ENCODE data around the gene GCDH.

Gene GCDH

DNA sequence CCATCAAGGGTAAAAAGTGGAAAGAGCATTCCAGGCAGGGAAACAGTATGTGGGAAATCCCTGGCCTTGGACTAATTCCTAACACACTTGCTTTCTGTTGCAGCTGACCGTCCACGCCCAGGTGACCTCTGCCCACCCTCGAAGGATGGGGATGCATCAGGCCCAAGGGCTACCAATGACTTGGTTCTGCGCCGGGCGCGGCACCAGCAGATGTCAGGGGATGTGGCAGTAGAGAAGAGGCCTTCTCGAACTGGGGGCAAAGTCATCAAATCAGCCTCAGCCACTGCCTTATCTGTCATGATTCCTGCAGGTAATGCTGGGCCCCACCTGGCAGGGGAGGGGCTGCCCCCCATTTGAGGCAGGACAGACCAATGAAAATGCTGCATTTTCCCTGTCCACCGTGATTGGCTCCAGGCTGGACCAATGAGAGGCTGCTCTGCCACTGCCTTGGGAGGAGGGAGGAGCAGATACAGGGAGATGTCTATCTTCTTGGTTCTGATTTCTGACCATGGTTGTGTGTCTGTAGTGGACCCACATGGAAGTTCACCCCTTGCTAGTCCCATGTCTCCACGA lies 22.3 kb upstream of the GCDH start:
- in situ Hi-C loops (cut with HindIII; ENCODE audit: low pct_ligation_motif_present, low pct_unique_long_range_greater_than_20kb, low sequenced_read_pairs) = no loop called here
- DNase-seq = no peak

DNA sequence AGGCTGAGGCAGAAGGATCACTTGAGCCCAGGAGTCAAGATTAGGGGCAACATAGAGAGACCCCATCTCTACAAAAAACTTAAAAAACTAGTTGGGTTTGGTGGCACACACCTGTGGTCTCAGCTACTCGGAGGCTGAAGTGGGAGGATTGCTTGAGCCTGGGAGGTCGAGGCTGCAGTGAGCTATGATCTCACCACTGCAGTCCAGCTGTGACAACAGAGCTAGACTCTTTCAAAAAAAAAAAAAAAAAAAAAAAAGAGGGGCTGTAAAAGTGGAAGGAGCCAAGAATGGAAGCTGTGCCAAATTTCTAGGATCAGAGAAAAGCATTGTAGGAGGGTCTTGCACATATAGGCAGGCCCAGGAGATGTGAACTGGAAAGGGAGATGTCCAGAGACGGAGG lies 19.3 kb upstream of the GCDH start:
- in situ Hi-C loops (cut with HindIII; ENCODE audit: low pct_ligation_motif_present, low pct_unique_long_range_greater_than_20kb, low sequenced_read_pairs) = no loop called here
- DNase-seq = no peak

DNA sequence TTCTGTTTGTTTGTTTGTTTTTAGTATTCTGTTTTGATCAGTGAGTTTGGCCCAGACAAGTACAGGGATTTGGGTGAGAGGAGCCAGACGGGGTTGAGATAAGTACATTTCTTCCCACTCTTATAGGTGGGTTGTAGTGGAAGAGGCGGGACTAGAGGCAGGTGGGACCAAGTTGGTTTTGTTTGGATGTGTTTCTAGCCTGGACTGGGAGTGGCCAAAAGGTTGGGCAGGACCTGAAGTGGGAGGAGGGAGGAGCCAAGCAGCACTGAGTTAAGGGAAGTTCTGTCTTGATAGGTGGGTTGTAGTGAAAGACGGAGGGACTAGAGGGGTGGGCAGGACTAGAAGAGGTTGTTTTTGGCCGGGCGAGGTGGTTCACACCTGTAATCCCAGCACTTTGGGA lies 18.7 kb upstream of the GCDH start:
- in situ Hi-C loops (cut with HindIII; ENCODE audit: low pct_ligation_motif_present, low pct_unique_long_range_greater_than_20kb, low sequenced_read_pairs) = no loop called here
- DNase-seq = no peak

DNA sequence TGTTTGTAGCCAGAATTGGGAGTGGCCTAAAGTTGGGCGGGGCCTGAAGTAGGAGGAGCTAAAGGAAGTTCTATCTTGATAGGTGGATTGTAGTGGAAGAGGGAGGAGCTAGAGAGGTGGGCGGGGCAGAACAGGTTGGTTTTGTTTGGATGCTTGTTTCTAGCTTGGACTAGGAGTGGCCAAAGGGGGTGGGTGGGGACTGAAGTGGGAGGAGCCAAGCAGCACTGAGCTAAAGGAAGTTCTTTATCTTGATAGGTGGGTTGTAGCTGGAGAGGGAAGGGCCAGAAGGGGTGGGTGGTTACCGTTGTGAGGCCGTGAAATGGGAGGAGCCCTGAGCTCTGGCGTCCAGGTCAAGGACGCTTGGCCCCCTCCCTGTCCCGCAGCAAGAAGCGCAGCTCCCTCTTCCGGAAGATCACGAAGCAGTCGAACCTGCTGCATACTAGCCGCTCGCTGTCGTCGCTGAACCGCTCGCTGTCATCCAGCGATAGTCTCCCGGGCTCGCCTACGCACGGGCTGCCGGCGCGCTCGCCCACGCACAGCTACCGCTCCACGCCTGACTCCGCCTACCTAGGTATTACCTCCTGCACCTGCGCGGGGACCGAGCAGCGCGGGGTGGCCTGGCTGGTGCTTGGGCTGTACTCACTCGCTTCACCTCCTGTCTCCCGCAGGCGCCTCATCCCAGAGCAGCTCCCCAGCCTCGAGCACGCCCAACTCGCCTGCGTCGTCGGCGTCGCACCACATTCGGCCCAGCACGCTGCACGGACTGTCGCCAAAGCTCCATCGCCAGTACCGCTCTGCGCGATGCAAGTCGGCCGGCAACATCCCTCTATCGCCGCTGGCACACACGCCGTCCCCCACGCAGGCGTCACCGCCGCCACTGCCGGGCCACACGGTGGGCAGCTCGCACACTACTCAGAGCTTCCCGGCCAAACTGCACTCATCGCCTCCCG lies 17.7 kb upstream of the GCDH start:
- in situ Hi-C loops (cut with HindIII; ENCODE audit: low pct_ligation_motif_present, low pct_unique_long_range_greater_than_20kb, low sequenced_read_pairs) = no loop called here
- DNase-seq = peak; percentile 72

DNA sequence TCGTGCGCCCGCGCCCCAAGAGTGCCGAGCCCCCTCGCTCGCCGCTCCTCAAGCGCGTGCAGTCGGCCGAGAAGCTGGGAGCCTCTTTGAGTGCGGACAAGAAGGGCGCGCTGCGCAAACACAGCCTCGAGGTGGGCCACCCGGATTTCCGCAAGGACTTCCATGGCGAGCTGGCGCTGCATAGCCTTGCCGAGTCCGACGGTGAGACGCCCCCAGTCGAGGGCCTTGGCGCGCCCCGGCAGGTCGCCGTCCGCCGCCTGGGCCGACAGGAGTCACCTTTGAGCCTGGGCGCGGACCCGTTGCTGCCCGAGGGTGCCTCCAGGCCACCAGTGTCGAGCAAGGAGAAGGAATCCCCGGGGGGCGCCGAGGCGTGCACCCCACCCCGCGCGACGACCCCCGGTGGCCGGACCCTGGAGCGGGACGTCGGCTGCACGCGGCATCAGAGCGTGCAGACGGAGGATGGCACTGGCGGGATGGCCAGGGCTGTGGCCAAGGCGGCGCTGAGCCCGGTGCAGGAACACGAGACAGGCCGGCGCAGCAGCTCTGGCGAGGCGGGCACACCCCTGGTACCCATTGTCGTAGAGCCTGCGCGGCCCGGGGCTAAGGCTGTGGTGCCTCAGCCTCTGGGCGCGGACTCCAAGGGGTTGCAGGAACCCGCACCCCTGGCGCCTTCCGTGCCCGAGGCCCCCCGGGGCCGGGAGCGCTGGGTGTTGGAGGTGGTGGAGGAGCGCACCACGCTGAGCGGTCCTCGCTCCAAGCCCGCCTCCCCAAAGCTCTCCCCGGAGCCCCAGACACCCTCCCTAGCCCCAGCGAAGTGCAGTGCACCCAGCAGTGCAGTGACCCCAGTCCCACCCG lies 16.8 kb upstream of the GCDH start:
- DNase-seq = no peak
- in situ Hi-C loops (cut with HindIII; ENCODE audit: low pct_ligation_motif_present, low pct_unique_long_range_greater_than_20kb, low sequenced_read_pairs) = no loop called here

DNA sequence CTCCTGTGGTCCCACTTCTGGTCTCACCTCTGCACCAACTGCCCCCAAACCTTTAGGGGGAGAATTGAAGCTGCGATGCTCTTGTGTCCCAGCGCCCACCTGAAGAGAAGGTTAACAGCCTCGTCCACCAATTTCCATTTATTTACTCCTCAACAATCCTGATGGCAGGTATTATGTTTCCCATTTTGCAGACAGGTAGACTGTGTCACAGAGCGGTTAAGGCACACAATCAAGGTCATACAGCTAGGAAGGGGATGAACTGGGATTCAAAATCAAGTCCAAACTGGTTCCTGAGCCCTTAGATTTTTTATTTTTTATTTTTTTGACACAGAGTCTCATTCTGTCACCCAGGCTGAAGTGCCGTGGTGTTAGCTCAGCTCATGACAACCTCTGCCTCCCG lies 15.9 kb upstream of the GCDH start:
- in situ Hi-C loops (cut with HindIII; ENCODE audit: low pct_ligation_motif_present, low pct_unique_long_range_greater_than_20kb, low sequenced_read_pairs) = no loop called here
- DNase-seq = no peak

DNA sequence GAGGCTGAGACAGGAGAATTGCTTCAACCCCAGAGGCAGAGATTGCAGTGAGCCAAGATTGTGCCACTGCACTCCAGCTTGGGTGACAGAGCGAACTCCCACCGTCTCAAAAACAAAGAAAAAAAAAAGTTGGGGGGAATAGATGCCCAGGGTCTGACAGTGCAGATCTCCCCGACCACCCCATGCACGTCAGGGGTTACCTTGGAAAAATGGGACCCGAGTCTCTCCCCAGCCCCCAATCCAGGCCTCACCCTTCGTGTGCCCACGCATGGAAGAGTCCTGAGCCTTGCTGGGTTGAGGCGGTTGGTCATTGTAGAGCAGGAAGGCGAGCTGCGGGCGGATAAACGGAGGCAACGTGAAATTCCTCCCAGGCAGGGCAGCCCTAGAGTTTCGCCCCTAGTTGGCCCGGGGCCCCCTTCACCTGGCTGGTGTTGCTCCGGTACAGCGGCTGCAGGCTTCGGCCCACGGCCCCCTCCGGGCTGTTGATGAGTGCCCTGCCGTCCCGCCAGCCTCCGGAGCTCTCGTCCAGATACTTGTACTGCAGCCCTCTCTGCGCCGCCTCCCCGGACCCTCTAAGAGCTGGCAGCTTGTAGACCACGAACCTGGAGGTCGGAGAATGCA lies 10.3 kb upstream of the GCDH start:
- no peak for DNase-seq
- in situ Hi-C loops (cut with HindIII; ENCODE audit: low pct_ligation_motif_present, low pct_unique_long_range_greater_than_20kb, low sequenced_read_pairs) = no loop called here

DNA sequence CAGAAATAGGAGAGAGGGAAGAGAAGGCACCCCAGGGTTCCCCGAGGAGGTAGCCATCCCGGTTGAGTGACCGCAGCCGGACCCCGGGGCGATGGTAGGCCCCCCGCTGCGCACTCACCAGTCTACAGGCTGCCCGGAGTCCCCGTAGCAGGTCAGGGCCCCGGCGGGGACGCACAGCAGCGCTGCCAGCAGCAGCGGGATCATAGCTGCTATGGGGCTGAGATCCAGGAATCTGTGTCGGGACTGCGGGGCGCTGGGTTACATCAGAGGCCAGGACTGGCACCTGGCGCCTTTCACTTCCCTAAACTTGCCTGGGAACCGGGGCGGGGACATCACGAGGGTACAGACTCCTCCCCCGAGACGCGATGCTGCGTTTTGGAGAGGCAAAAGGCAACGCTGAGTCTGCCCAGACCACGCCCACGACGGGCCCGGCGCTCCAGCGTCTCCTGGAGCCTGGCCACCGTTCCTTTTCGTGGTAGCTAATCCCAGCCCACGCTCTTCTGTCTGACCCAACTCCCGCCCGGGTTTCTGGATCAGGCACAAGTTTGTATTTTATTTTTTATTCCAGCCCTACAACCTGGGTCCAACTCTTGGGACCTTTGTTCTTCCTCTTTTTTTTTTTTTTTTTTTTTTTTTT lies 9.7 kb upstream of the GCDH start, which contains the start of gene DNASE2:
Gene DNASE2 (minus strand): TSS at position 278 of the 637 bp plus-strand sequence. CDS start 74 bp downstream, at position 204.
- DNase-seq = peak; percentile 92
- in situ Hi-C loops (cut with HindIII; ENCODE audit: low pct_ligation_motif_present, low pct_unique_long_range_greater_than_20kb, low sequenced_read_pairs) = no loop called here

DNA sequence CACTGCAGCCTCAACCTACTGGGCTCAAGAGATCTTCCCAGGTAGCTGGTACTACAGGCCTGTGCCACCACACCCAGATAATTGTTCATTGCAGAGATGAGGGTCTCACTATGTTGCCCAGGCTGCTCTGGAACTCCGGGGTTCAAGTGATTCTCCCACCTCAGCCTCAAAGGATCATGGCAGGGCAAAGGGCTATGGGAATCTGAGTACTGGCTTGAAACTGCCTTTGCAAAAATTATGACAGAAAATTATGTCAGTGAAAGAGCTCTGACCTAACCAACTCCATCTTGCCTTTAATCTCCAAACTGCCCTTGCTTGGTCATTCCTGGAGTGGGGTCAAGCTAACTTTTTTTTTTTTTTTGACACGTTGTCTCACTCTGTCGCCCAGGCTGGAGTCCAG lies 8.4 kb upstream of the GCDH start:
- no peak for DNase-seq
- in situ Hi-C loops (cut with HindIII; ENCODE audit: low pct_ligation_motif_present, low pct_unique_long_range_greater_than_20kb, low sequenced_read_pairs) = no loop called here

DNA sequence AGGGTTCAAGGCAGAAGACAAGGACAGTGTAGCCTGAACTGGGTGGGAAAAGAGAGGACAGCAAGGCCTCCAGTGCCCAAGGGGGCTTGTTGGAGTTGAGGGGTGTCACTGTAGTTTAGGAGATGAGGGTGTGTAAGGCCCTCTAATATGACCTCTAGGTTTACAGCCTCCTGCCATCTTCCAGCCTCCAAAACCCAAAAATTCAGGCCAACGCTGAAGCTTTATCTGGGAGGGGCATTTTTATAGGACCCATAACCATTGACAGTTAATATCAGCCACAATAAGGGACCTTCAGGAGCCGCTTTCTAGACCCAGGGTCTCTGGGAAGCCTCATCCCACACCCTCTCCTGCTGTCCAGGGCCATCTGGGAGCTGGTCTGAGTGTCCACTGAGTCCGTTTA lies 6.8 kb upstream of the GCDH start:
- DNase-seq = no peak
- in situ Hi-C loops (cut with HindIII; ENCODE audit: low pct_ligation_motif_present, low pct_unique_long_range_greater_than_20kb, low sequenced_read_pairs) = no loop called here

DNA sequence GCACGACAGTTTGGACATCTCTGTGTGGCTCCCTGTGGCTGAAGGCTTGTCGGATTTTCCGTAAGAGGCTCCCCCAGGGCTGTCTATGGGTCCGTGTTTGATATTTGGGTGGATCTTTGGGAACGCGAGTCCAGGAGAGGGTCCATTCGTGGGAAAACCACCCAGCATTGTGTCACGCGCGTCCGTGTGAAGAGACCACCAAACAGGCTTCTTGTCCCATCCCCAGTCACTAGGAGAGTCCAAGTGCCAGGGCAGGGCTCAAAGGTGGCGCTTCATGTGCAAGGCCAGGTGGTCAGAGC lies 6.4 kb upstream of the GCDH start:
- DNase-seq = no peak

DNA sequence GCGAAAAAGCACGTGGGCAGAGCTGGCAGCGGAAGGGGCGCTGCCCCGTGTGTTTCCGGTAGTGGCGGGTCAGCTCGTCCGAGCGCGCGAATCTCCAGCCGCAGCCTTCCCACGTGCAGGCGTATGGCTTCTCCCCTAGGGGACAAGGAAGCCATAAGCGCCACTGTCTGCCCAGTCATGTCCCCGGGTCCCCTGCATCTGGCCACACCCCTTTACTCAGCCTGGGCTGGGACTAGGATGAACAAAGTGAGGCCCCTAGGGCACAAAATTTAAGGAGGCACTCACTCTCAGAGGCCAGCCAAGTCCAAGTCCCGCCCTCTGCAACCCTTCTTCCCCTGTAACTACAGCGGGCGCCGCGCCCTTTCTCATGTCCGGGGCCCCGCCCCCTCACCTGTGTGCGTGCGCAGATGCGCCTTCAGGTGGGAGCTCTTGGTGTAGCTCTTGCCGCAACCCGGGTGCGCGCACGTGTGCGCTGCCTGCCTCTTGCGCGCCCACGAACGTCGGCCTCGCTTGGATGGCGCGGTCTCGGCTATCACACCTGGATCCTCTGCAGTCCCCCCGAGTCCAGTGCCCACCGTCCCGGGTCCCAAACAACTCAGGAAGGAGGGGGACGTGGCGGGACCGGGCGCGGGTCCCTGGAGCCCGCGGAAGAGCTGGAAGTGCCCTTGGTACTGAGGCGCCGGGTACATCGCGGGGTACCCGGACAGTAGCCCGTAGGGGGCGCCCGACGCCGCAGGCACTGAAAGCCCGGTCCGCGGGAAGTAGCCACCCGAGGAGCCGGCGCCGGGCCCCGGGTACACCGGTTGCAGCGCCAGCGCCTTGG lies 5.8 kb upstream of the GCDH start:
- no peak for DNase-seq
- in situ Hi-C loops (cut with HindIII; ENCODE audit: low pct_ligation_motif_present, low pct_unique_long_range_greater_than_20kb, low sequenced_read_pairs) = no loop called here

More for the DNA sequence above, 6.4 kb upstream of the GCDH start:
- in situ Hi-C loops (cut with HindIII; ENCODE audit: low pct_ligation_motif_present, low pct_unique_long_range_greater_than_20kb, low sequenced_read_pairs) = no loop called here

DNA sequence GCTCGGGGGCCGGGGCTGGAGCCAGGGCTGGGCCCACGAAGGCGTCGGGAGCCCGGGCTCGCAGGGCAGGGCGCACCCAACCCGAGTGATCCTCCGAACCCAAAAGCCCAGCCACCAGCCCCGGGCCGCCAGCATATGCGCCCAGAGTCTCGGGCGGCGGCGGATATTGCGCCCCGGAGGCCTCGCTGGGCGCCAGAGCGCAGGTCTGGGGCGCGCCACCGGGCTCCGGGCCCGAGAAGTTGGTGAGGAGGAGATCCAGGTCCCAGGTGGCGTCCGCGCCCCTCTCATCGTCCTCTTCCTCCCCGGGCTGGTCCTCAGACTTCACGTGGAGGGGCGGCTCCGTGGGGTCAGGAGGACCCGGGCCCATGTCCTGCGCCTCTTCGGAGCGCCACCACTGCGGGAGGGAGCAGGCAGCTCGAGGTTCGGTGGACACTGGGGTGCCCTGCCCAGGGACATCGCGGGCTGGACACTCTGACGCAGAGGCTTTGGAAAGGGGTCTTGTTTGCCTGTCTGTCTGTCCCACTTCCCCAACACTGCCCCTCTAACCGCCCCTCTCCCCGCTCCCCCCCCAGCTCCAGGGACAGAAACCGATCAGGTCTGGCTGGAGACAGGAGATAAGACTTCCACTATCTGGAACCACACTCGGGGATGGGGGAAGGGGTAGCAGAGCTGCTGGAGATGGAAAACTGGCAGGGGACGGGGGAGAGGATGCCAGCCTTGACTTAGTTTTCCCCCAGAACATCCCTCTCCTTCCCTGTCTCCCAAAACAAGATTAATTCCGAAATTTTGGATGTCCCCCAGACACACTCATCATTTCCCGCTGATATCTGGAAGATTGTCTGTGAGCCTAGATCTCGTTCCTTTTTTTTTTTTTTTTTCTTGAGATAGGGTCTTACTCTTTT lies 5.0 kb upstream of the GCDH start:
- no peak for DNase-seq
- in situ Hi-C loops (cut with HindIII; ENCODE audit: low pct_ligation_motif_present, low pct_unique_long_range_greater_than_20kb, low sequenced_read_pairs) = no loop called here

DNA sequence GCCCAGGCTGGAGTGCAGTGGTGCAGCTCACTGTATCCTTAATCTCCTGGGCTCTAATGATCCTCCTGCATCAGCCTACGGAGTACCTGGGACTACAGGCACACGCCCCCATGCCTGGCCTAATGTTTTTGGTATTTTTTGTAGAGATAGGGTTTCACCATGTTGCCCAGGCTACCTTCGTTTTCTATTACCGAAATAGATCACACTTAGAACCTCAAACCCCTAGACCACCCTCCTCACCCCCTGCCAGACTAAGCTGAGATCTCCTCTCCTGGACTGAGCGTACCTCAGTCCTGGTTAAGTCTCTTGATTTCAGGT lies 4.3 kb upstream of the GCDH start:
- DNase-seq = no peak

DNA sequence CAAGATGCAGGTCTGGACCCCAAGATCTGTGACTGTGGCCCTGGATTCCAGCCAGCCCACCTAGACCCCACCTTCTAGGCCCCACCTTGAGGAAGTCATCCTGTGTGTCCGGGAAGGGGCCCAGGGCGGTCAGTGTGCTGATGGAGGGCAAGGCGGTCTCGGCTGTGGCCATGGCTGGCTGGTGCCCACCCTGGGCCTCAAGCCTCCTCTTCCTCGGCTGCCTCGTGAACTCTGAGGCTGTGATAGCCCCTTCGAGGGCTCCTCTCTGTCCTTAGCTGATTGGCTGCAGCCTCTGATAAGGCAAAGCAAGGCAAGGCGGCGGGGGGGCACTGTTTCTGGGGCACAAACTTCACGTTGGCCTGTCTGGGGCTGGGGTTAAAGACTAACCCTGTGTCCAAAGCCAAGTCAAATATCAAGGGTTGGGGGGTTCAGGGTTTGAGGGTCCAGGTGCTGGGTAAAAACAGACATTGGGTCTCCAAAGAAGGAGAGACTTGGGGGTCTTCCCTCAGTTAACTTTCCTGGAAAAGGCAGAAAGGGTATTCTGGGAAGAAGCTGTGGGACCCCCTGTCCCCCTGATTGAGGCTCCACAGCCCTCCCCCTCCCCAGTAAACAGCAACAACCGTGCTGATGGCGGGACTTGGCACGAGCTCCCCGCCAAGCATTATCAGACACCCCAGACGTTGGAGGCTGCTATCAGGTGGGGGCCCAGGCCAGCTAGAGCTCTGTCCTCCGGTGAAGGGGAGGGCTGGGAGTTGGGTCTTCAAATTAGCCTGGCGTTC lies 3.8 kb upstream of the GCDH start, which contains the start of gene KLF1:
Gene KLF1 (minus strand): TSS at position 233 of the 779 bp plus-strand sequence. CDS start 61 bp downstream, at position 172.
- no peak for DNase-seq
- in situ Hi-C loops (cut with HindIII; ENCODE audit: low pct_ligation_motif_present, low pct_unique_long_range_greater_than_20kb, low sequenced_read_pairs) = no loop called here

More for the DNA sequence above, 4.3 kb upstream of the GCDH start:
- in situ Hi-C loops (cut with HindIII; ENCODE audit: low pct_ligation_motif_present, low pct_unique_long_range_greater_than_20kb, low sequenced_read_pairs) = no loop called here

DNA sequence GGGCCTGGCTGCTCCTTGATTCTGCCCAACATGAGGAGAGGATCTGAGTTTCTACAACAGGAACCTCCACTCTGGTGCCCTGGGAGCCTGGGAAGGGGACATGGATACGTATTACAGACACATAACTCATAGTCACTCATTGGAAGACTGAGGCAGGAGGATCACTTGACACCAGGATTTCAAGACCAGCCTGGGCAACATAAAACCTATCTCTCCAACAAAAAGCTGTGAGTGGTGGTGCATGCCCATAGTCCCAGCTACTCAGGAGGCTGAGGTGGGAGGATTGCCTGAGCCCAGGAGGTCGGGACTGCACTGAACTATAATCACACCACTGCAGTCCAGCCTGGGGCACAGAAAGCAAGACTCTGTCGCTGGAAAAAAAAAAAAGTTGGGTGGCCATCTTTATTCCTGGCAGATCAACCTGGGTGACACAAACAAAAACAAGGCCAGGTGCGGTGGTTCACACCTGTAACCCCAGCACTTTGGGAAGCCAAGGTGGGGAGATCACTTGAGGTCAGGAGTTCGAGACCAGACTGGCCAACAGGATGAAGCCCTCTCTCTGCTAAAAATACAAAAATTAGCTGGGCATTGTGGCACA lies 2.9 kb upstream of the GCDH start:
- DNase-seq = no peak
- in situ Hi-C loops (cut with HindIII; ENCODE audit: low pct_ligation_motif_present, low pct_unique_long_range_greater_than_20kb, low sequenced_read_pairs) = no loop called here
